PC-9 (cell line): ENCODE data around the gene MYO3B.

Experiments
- CTCF ChIP-seq: fragments of 200-600 bp; sonication (generic); conservative IDR thresholded peaks from 2 replicates; pipeline ENCODE4 v1.6.1; 2017; ENCODE audit warnings: mixed run types, antibody characterized with exemption, mild to moderate bottlenecking, moderate library complexity
- EZH2 ChIP-seq: fragments of 200-600 bp; sonication (generic); IDR thresholded peaks from 2 replicates; pipeline ENCODE4 v1.8.0; 2017; ENCODE audit warnings: antibody characterized with exemption, low read depth

GRCh38 chr2:170189757-170190156, 11.8 kb downstream of the MYO3B start:
- no peak for TF ChIP-seq CTCF
- TF ChIP-seq EZH2 = no peak
